ENCODE data around the gene RHBDL1. TPM values are rescaled to one million over a fixed set of nuclear protein-coding genes. Genes with fewer than 3 reads are reported as not detected.

RHBDL1 gene
- total RNA-seq, 1 donor from 2014 or later, result 2.3 TPM

DNA sequence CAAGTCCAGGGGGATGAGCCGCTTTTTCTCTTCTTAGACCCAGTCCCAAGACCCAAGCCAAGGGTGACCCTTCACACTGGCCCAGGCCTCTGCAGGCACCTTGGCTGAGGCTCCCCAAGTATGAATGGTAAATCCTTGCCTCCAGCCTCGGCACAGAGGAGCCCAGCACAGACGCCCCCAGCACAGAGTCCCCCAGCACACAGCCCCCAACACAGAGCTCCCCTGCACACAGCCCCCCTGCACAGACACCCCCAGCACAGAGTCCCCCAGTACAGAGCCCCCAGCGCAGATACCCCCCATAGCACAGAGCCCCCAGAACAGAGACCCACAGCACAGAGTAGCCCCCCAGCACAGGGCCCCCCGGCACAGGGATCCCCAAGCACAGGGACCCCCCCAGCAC, 34.9 kb upstream of the RHBDL1 start:
- H3K27ac ChIP-seq (replicated peaks), result peak overlapping the region; percentile 97
- H3K4me3 ChIP-seq, result peak overlapping the region; percentile 87

GRCh38 chr16:641326-642188, 33.9 kb upstream of the RHBDL1 start, which contains the start of gene MCRIP2:
TSS of gene MCRIP2 (plus strand) at chr16:641828. CDS start at chr16:641992, 164 bp downstream.
- H3K4me1 ChIP-seq, result peaks cover 70% of the 10 kb centered on the region
- intact Hi-C loops (cut with micrococcal nuclease), result no loop called here
- no peaks in the 10 kb centered on the region for H3K9me3 ChIP-seq (replicated peaks)
- peaks cover 7% of the 10 kb centered on the region for H3K36me3 ChIP-seq
- no peak for TF ChIP-seq CTCF (IDR thresholded peaks at IDR 0.05; ENCODE audit: borderline replicate concordance)
- H3K4me3 ChIP-seq, result peak within 1 kb of the TSS; percentile 87
- H3K27me3 ChIP-seq (ENCODE audit: low read depth), result no peaks in the 10 kb centered on the region
- peak within 1 kb of the TSS; percentile 97 for H3K27ac ChIP-seq (replicated peaks)
- DNase-seq, result peak; percentile 89

More for the DNA sequence above, 34.9 kb upstream of the RHBDL1 start:
- H3K27me3 ChIP-seq (ENCODE audit: low read depth), result no peaks in the 10 kb centered on the region
- no peak for DNase-seq
- no peaks in the 10 kb centered on the region for H3K9me3 ChIP-seq (replicated peaks)
- intact Hi-C loops (cut with micrococcal nuclease), result no loop called here
- peaks cover 7% of the 10 kb centered on the region for H3K36me3 ChIP-seq
- H3K4me1 ChIP-seq, result peaks cover 68% of the 10 kb centered on the region
- TF ChIP-seq CTCF (IDR thresholded peaks at IDR 0.05; ENCODE audit: borderline replicate concordance), result no peak

- Histone ChIP-seq H3K4me1 (peaks cover 74% of the 10 kb centered on the region), H3K27me3 (ENCODE audit: low read depth) (no peaks in the 10 kb centered on the region), H3K36me3 (peaks cover 7% of the 10 kb centered on the region), H3K4me3 (peak overlapping the region; percentile 87), H3K9me3 (replicated peaks) (no peaks in the 10 kb centered on the region), H3K27ac (replicated peaks) (peak overlapping the region; percentile 97)
- intact Hi-C loops (cut with micrococcal nuclease), result no loop called here
- DNase-seq, result peak; percentile 67
- TF ChIP-seq CTCF (IDR thresholded peaks at IDR 0.05; ENCODE audit: borderline replicate concordance), result no peak
These were observed 33.1 kb upstream of the RHBDL1 start for GRCh38 chr16:642189-643049.

DNA sequence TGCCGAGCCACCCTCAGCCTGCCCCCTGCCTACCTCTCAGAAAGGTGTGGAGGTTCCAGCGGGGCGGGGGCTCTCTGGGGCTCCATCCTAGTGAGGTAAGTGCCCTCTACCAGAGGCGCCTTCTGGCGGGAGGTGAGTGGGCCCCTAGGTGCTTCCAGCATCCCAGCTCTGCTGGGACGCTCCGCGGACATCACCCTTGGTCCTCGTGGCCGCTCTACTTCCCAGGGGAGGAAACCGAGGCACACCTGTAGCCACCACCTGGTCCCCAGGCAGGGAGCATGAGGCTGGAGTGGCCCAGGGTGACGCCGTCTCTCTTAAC, 32.5 kb upstream of the RHBDL1 start:
- no peaks in the 10 kb centered on the region for H3K9me3 ChIP-seq (replicated peaks)
- peaks cover 7% of the 10 kb centered on the region for H3K36me3 ChIP-seq
- peak overlapping the region; percentile 97 for H3K27ac ChIP-seq (replicated peaks)
- DNase-seq, result no peak
- TF ChIP-seq CTCF (IDR thresholded peaks at IDR 0.05; ENCODE audit: borderline replicate concordance), result no peak
- H3K27me3 ChIP-seq (ENCODE audit: low read depth), result no peaks in the 10 kb centered on the region
- intact Hi-C loops (cut with micrococcal nuclease), result no loop called here
- peaks cover 74% of the 10 kb centered on the region for H3K4me1 ChIP-seq
- H3K4me3 ChIP-seq, result peak overlapping the region; percentile 87

DNA sequence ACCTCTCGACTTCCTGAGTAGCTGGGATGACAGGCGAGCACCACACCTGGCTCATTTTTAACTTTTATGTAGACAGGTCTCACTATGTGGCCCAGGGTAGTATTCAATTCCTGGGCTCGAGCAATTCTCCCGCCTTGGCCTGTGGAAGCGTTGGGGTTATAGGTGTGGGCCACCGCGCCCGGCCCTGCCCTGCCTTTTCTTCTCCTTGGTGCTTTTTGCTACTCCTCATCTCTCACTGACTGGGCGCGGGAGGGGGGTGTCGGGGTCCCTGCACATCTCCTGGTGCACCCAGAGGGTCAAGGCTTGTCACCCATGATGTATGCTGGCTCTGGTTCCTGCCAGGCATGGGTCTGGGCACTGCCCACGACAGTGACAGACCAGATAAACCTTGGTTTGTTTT, 30.9 kb upstream of the RHBDL1 start:
- Histone ChIP-seq H3K27me3 (ENCODE audit: low read depth) (no peaks in the 10 kb centered on the region), H3K4me3 (peak overlapping the region; percentile 87), H3K9me3 (replicated peaks) (no peaks in the 10 kb centered on the region), H3K36me3 (peaks cover 7% of the 10 kb centered on the region), H3K27ac (replicated peaks) (peak overlapping the region; percentile 97), H3K4me1 (peaks cover 80% of the 10 kb centered on the region)
- TF ChIP-seq CTCF (IDR thresholded peaks at IDR 0.05; ENCODE audit: borderline replicate concordance), result no peak
- intact Hi-C loops (cut with micrococcal nuclease), result no loop called here
- no peak for DNase-seq
